KG1 (cell line): ENCODE measurements around the gene IFITM10.
A peak's percentile ranks its signal among the peaks of the same experiment; 100 is the strongest.

Experiments used
- DNase-seq: peaks from one replicate; lab custom pipeline; 2025; lab: John Stamatoyannopoulos, UW

Gene IFITM10

GRCh38 chr11:1762537-1763302, 12.3 kb upstream of the IFITM10 start:
- no peak for DNase-seq

GRCh38 chr11:1761857-1762536, 11.6 kb upstream of the IFITM10 start:
- DNase-seq, result no peak

GRCh38 chr11:1761110-1761856, 10.9 kb upstream of the IFITM10 start:
- DNase-seq, result no peak

- no peak for DNase-seq
Observed at GRCh38 chr11:1760351-1761109, 10.1 kb upstream of the IFITM10 start.

GRCh38 chr11:1759851-1760220, 9.4 kb upstream of the IFITM10 start:
- DNase-seq, result no peak

GRCh38 chr11:1759151-1759850, 8.9 kb upstream of the IFITM10 start:
- no peak for DNase-seq

- no peak for DNase-seq
Observed at GRCh38 chr11:1758611-1759150, 8.3 kb upstream of the IFITM10 start.

- DNase-seq, result peak; percentile 72
Observed at GRCh38 chr11:1757861-1758610, 7.6 kb upstream of the IFITM10 start.

- DNase-seq, result no peak
Observed at GRCh38 chr11:1756791-1757771, 6.7 kb upstream of the IFITM10 start.

- no peak for DNase-seq
Observed at GRCh38 chr11:1755692-1756561, 5.5 kb upstream of the IFITM10 start.

GRCh38 chr11:1755344-1755691, 4.9 kb upstream of the IFITM10 start:
- DNase-seq, result no peak

- no peak for DNase-seq
Observed at GRCh38 chr11:1754376-1755150, 4.2 kb upstream of the IFITM10 start.

- no peak for DNase-seq
Observed at GRCh38 chr11:1753929-1754305, 3.5 kb upstream of the IFITM10 start.

GRCh38 chr11:1753229-1753928, 3.0 kb upstream of the IFITM10 start:
- no peak for DNase-seq

- DNase-seq, result no peak
Observed at GRCh38 chr11:1752907-1753228, 2.5 kb upstream of the IFITM10 start.

GRCh38 chr11:1751999-1752906, 1.9 kb upstream of the IFITM10 start:
- DNase-seq, result no peak
